Duodenal mucosa (tissue), 2 donors: ENCODE results near the gene NCS1.

ENCODE experiments used
- H3K27ac ChIP-seq: one replicate; pipeline ENCODE4 v1.7.0; 2013; ENCODE audit warnings: low read depth, low read length
- H3K27me3 ChIP-seq, 2 donors: one replicate each; pipeline ENCODE4 v1.7.0; 2013; ENCODE audit warnings: low read length in 2 of 2, control low read depth in 1 of 2; ENCODE audit not compliant: insufficient read depth in 2 of 2, control insufficient read depth in 1 of 2
- H3K36me3 ChIP-seq, 2 donors: one replicate each; pipeline ENCODE4 v1.7.0; 2013; ENCODE audit warnings: low read length in 2 of 2, control low read depth in 1 of 2; ENCODE audit not compliant: insufficient read depth in 2 of 2, control insufficient read depth in 1 of 2
- H3K4me1 ChIP-seq, 2 donors: one replicate each; pipeline ENCODE4 v1.7.0; 2013; ENCODE audit warnings: low read length in 2 of 2, control low read depth in 1 of 2; ENCODE audit not compliant: insufficient read depth in 2 of 2, control insufficient read depth in 1 of 2
- H3K4me3 ChIP-seq, 2 donors: one replicate each; pipeline ENCODE4 v1.7.0; 2013; ENCODE audit warnings: low read length in 2 of 2, low read depth in 1 of 2
- H3K9ac ChIP-seq, 2 donors: one replicate each; pipeline ENCODE4 v1.7.0; 2013; ENCODE audit warnings: low read length in 2 of 2, low read depth in 1 of 2
- H3K9me3 ChIP-seq, 2 donors: one replicate each; pipeline ENCODE4 v1.7.0; 2013; ENCODE audit warnings: low read length in 2 of 2, control low read depth in 1 of 2; ENCODE audit not compliant: control insufficient read depth in 1 of 2

NCS1 gene

DNA sequence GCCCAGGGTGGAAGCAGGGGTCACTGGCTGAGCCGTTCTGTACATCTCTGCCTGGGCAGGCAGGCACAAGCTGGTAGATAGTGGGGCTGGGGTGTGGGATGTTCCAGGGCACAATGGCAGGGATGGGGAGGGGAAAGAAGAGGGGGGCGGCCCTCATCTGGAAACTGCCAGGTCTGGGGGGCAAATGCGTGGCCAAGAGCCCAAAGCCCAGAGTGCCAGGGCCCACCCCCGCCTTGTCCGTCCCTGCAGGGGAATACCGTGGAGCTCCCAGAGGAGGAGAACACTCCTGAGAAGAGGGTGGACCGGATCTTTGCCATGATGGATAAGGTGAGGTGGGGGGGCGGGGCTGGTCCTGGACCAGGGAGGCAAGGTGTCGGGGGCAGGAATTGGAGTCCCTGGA, 50.6 kb downstream of the NCS1 start:
- Histone ChIP-seq H3K27me3 (no peaks in the 10 kb centered on the region), H3K27ac (no peak overlapping the region), H3K36me3 (no peaks in the 10 kb centered on the region), H3K9ac (no peak overlapping the region), H3K4me3 (no peak overlapping the region), H3K4me1 (no peaks in the 10 kb centered on the region), H3K9me3 (peaks cover 4% of the 10 kb centered on the region in 2 donors)

GRCh38 chr9:130225071-130225470, 52.9 kb downstream of the NCS1 start:
- no peaks in the 10 kb centered on the region for H3K4me1 ChIP-seq
- no peak overlapping the region for H3K9ac ChIP-seq
- no peak overlapping the region for H3K27ac ChIP-seq
- H3K4me3 ChIP-seq, result no peak overlapping the region
- no peaks in the 10 kb centered on the region for H3K27me3 ChIP-seq
- H3K9me3 ChIP-seq, result peaks cover 6 to 7% of the 10 kb centered on the region in 2 donors
- H3K36me3 ChIP-seq, result no peaks in the 10 kb centered on the region

GRCh38 chr9:130225586-130225985, 53.4 kb downstream of the NCS1 start:
- no peaks in the 10 kb centered on the region for H3K4me1 ChIP-seq
- H3K9ac ChIP-seq, result no peak overlapping the region
- no peak overlapping the region for H3K4me3 ChIP-seq
- H3K36me3 ChIP-seq, result no peaks in the 10 kb centered on the region
- H3K9me3 ChIP-seq, result peaks cover 6 to 7% of the 10 kb centered on the region in 2 donors
- no peaks in the 10 kb centered on the region for H3K27me3 ChIP-seq
- H3K27ac ChIP-seq, result no peak overlapping the region

DNA sequence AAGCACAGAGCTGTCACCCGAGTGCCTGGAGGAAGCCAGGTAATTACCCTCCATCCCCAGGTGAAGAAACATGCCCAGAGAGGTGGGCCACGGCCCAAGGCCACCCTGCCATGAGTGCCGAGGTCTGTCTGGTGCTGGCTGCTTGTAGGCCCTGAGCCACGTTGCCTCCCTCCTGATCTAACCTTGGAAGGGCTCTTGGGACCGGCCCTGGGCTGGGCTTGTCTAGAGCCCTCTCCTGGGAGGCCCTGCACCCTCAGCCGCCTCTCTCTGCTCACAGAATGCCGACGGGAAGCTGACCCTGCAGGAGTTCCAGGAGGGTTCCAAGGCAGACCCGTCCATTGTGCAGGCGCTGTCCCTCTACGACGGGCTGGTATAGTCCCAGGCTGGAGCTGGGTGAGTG, 53.9 kb downstream of the NCS1 start:
- Histone ChIP-seq H3K9me3 (peaks cover 6 to 7% of the 10 kb centered on the region in 2 donors), H3K27me3 (no peaks in the 10 kb centered on the region), H3K36me3 (no peaks in the 10 kb centered on the region), H3K27ac (no peak overlapping the region), H3K4me1 (no peaks in the 10 kb centered on the region), H3K4me3 (no peak overlapping the region), H3K9ac (no peak overlapping the region)

- H3K4me1 ChIP-seq, result no peaks in the 10 kb centered on the region
- no peak overlapping the region for H3K4me3 ChIP-seq
- peaks cover 6 to 7% of the 10 kb centered on the region in 2 donors for H3K9me3 ChIP-seq
- no peaks in the 10 kb centered on the region for H3K27me3 ChIP-seq
- no peak overlapping the region for H3K27ac ChIP-seq
- H3K36me3 ChIP-seq, result no peaks in the 10 kb centered on the region
- H3K9ac ChIP-seq, result no peak overlapping the region
These were observed 55.6 kb downstream of the NCS1 start for GRCh38 chr9:130227833-130228232.

GRCh38 chr9:130229759-130230158, 57.6 kb downstream of the NCS1 start:
- no peak overlapping the region for H3K9ac ChIP-seq
- no peak overlapping the region for H3K27ac ChIP-seq
- no peaks in the 10 kb centered on the region for H3K27me3 ChIP-seq
- H3K9me3 ChIP-seq, result peaks cover 6 to 7% of the 10 kb centered on the region in 2 donors
- no peaks in the 10 kb centered on the region for H3K36me3 ChIP-seq
- no peak overlapping the region for H3K4me3 ChIP-seq
- no peaks in the 10 kb centered on the region for H3K4me1 ChIP-seq

DNA sequence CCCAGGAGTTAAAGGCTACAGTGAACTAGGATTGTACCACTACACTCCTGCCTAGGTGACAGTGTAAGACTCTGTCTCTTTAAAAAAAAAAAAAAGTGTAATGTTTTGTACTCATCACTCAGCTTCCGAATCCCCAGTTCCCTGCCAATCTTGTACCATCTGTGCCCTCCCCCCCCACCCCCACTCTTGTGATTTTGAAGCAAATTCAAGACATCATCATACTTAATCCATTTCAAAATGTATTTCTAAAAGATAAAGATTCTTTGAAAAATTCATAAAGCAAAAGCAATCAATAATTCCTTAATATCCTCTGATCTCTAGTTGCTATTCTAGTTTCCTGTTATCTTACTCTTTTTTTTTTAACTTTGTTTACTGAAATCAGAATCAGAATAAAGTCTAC, 58.4 kb downstream of the NCS1 start:
- Histone ChIP-seq H3K4me3 (no peak overlapping the region), H3K9me3 (peaks cover 6 to 7% of the 10 kb centered on the region in 2 donors), H3K36me3 (no peaks in the 10 kb centered on the region), H3K4me1 (no peaks in the 10 kb centered on the region), H3K27ac (no peak overlapping the region), H3K27me3 (no peaks in the 10 kb centered on the region), H3K9ac (no peak overlapping the region)

DNA sequence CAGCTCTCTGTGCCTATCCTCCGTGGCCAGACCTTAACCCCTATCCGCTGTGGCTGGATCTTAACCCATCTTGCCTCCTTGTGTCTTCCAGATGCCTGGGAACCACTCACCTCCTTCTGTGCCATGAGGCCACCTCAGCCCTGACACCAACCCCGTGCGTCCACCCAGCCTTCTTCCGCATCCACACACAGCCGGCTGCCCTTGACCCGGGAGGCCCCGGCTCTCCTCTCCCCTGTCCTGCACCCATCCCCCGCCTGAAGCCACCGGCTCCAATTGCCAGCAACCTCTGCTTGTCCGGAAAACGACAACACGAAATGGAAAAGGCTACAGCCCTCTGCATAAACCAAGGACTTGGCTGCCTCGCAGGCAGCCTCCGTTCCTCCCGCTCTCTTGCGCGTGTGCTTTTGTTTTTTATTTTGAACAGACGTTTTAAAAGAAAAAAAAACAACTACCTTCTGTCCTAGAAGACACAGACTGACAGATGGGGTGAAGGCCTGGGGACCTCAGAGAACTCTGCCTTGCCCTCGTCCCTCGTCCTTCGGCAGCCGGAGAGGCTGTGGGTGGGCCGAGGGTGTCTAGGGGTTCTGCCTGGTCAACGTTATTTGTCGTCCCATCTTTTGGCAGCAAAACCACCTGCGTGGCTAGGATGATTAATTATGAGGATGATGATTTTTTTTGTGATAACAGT, 60.8 kb downstream of the NCS1 start:
- no peaks in the 10 kb centered on the region for H3K4me1 ChIP-seq
- no peak overlapping the region for H3K9ac ChIP-seq
- no peak overlapping the region for H3K27ac ChIP-seq
- H3K36me3 ChIP-seq, result no peaks in the 10 kb centered on the region
- H3K27me3 ChIP-seq, result no peaks in the 10 kb centered on the region
- H3K9me3 ChIP-seq, result peaks cover 0 to under 1% of the 10 kb centered on the region in 2 donors
- H3K4me3 ChIP-seq, result no peak overlapping the region

GRCh38 chr9:130233587-130233945, 61.4 kb downstream of the NCS1 start:
- H3K9ac ChIP-seq, result no peak overlapping the region
- no peak overlapping the region for H3K4me3 ChIP-seq
- no peaks in the 10 kb centered on the region for H3K4me1 ChIP-seq
- H3K9me3 ChIP-seq, result no peaks in the 10 kb centered on the region
- no peak overlapping the region for H3K27ac ChIP-seq
- H3K27me3 ChIP-seq, result no peaks in the 10 kb centered on the region
- no peaks in the 10 kb centered on the region for H3K36me3 ChIP-seq

- Histone ChIP-seq H3K4me1 (no peaks in the 10 kb centered on the region), H3K27me3 (no peaks in the 10 kb centered on the region), H3K36me3 (no peaks in the 10 kb centered on the region), H3K9ac (no peak overlapping the region), H3K27ac (no peak overlapping the region), H3K9me3 (no peaks in the 10 kb centered on the region), H3K4me3 (no peak overlapping the region)
These were observed 62.4 kb downstream of the NCS1 start for GRCh38 chr9:130234340-130235260.
